DOHH2 (cell line): ENCODE data around the gene TPRX2.
"Not testable (repeated sequence)": the region's sequence is repeated elsewhere in the genome, so short reads cannot be mapped to it uniquely, and the experiment has no call there.

Experiments
- H3F3A ChIP-seq: fragments of 200-600 bp; sonication (generic), shearing (Covaris generic); 2 replicates; pipeline ENCODE4 v1.6.0; 2016; ENCODE audit warnings: antibody characterized with exemption, mild to moderate bottlenecking; ENCODE audit not compliant: control insufficient read depth, insufficient read depth
- H3K27ac ChIP-seq: fragments of 200-600 bp; sonication (generic); 2 replicates; pipeline ENCODE4 v1.5.1; 2014; ENCODE audit warnings: low read depth, mild to moderate bottlenecking, low read length, moderate library complexity
- H3K27me3 ChIP-seq: fragments of 200-600 bp; sonication (generic); 2 replicates; pipeline ENCODE4 v1.6.1; 2014; ENCODE audit warnings: mild to moderate bottlenecking, low read length, mixed read lengths; ENCODE audit not compliant: control insufficient read depth
- H3K36me3 ChIP-seq: fragments of 200-600 bp; sonication (generic); 2 replicates; pipeline ENCODE4 v1.6.1; 2014; ENCODE audit warnings: mild to moderate bottlenecking, low read length, moderate library complexity, mixed read lengths; ENCODE audit not compliant: control insufficient read depth
- H3K4me1 ChIP-seq: fragments of 200-600 bp; sonication (generic); 2 replicates; pipeline ENCODE4 v1.6.1; 2014; ENCODE audit warnings: mild to moderate bottlenecking, low read length, mixed read lengths; ENCODE audit not compliant: control insufficient read depth
- H3K4me2 ChIP-seq: fragments of 200-600 bp; sonication (generic); 2 replicates; pipeline ENCODE4 v1.6.0; 2014; ENCODE audit warnings: mild to moderate bottlenecking, low read length, moderate library complexity
- H3K4me3 ChIP-seq: fragments of 200-600 bp; sonication (generic); 2 replicates; pipeline ENCODE4 v1.5.1; 2014; ENCODE audit warnings: mild to moderate bottlenecking, low read length, mixed read lengths
- H3K79me2 ChIP-seq: fragments of 200-600 bp; sonication (generic); 2 replicates; pipeline ENCODE4 v1.6.1; 2014; ENCODE audit warnings: mild to moderate bottlenecking, low read length, mixed read lengths; ENCODE audit not compliant: control insufficient read depth
- H3K9me2 ChIP-seq: fragments of 200-600 bp; sonication (generic); replicated peaks from 2 replicates; pipeline ENCODE4 v1.6.1; 2014; ENCODE audit warnings: mild to moderate bottlenecking, low read length, mixed read lengths; ENCODE audit not compliant: control insufficient read depth
- H3K9me3 ChIP-seq: fragments of 200-600 bp; sonication (generic); 2 replicates; pipeline ENCODE4 v1.6.1; 2014; ENCODE audit warnings: antibody characterized with exemption, low read length, mixed read lengths; ENCODE audit not compliant: control insufficient read depth, insufficient read depth
- H4K20me1 ChIP-seq: fragments of 200-600 bp; sonication (generic); 2 replicates; pipeline ENCODE4 v1.6.0; 2014; ENCODE audit warnings: low read depth, mild to moderate bottlenecking, antibody characterized with exemption, low read length, moderate library complexity; ENCODE audit not compliant: control insufficient read depth, insufficient read depth
- CTCF ChIP-seq: fragments of 200-600 bp; sonication (generic); IDR thresholded peaks from one replicate; pipeline ENCODE4 v1.5.1; 2014; ENCODE audit warnings: antibody characterized with exemption, mild to moderate bottlenecking, low read depth, low read length; ENCODE audit not compliant: poor library complexity, severe bottlenecking
- EZH2phosphoT487 ChIP-seq: fragments of 200-600 bp; sonication (generic); IDR thresholded peaks from 2 replicates; pipeline ENCODE4 v1.6.1; 2017; ENCODE audit warnings: borderline replicate concordance, mild to moderate bottlenecking, antibody characterized with exemption, low read length, moderate library complexity, mixed read lengths

TPRX2 gene

DNA sequence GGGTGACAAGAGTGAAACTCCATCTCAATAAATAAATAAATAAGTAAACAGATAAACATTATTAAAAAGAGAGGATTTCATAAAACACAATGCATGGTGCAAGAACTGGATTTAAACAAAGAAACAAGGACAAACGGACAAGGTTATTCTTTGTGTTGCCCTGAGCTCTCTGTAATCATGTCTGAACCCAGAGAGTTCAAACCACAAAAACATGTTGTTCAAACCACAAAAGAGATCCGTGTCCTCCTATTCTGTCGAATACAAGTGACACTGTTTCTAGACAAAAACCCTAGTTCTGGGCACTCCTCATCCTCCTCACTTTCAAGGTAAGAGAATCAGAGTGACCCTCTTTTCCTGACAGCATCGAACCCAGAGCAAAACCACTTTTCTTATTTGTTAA, 4.6 kb upstream of the TPRX2 start:
- H3K27ac ChIP-seq, result no peak overlapping the region
- H3K27me3 ChIP-seq, result no peaks in the 10 kb centered on the region
- H3K9me2 ChIP-seq, result no peaks in the 10 kb centered on the region
- TF ChIP-seq EZH2phosphoT487, result no peak
- no peak for TF ChIP-seq CTCF
- no peaks in the 10 kb centered on the region for H4K20me1 ChIP-seq
- H3K9me3 ChIP-seq, result no peaks in the 10 kb centered on the region
- no peak overlapping the region for H3K4me3 ChIP-seq
- H3F3A ChIP-seq, result no peaks in the 10 kb centered on the region
- no peaks in the 10 kb centered on the region for H3K36me3 ChIP-seq
- H3K4me1 ChIP-seq, result no peaks in the 10 kb centered on the region
- H3K79me2 ChIP-seq, result no peaks in the 10 kb centered on the region
- no peak overlapping the region for H3K4me2 ChIP-seq

DNA sequence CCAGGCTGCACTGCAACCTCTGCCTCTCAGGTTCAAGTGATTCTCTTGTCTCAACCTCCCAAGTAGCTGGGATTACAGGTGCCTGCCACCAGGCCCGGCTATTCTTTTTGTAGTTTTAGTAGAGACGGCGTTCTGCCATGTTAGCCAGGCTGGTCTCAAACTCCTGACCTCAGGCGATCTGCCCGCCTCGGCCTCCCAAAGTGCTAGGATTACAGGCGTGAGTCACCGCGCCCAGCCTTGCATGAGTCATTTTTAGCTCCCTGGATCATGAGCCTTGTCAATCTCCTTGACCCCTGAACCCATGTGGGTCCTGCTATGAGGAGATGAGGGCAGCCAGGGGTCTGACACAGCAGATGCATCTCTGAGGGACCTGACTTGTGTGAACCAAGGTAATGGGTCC, 804 bp upstream of the TPRX2 start:
- H3K9me2 ChIP-seq, H4K20me1 ChIP-seq, H3K79me2 ChIP-seq, H3K36me3 ChIP-seq, H3F3A ChIP-seq, H3K27ac ChIP-seq, H3K9me3 ChIP-seq, H3K4me3 ChIP-seq, H3K4me2 ChIP-seq, H3K4me1 ChIP-seq, H3K27me3 ChIP-seq: not testable (repeated sequence)

- H3K9me3 ChIP-seq, H3K27ac ChIP-seq, H3F3A ChIP-seq, H3K4me1 ChIP-seq, H3K79me2 ChIP-seq, H4K20me1 ChIP-seq, H3K4me2 ChIP-seq, H3K9me2 ChIP-seq, H3K27me3 ChIP-seq, H3K36me3 ChIP-seq, H3K4me3 ChIP-seq: not testable (repeated sequence)
Observed at GRCh38 chr19:47859838-47860237, 803 bp downstream of the TPRX2 start.

GRCh38 chr19:47860602-47861297, 1.7 kb downstream of the TPRX2 start:
- no peaks in the 10 kb centered on the region for H3K9me3 ChIP-seq
- no peaks in the 10 kb centered on the region for H4K20me1 ChIP-seq
- H3K79me2 ChIP-seq, result no peaks in the 10 kb centered on the region
- H3K9me2 ChIP-seq, result no peaks in the 10 kb centered on the region
- H3K4me2 ChIP-seq, result no peak overlapping the region
- H3K27ac ChIP-seq, result no peak overlapping the region
- no peaks in the 10 kb centered on the region for H3K36me3 ChIP-seq
- TF ChIP-seq EZH2phosphoT487 (no peak), CTCF (no peak)
- H3K4me1 ChIP-seq, result no peaks in the 10 kb centered on the region
- H3K4me3 ChIP-seq, result no peak overlapping the region
- no peaks in the 10 kb centered on the region for H3F3A ChIP-seq
- H3K27me3 ChIP-seq, result no peaks in the 10 kb centered on the region
